Measurements from ENCODE around the gene PLA2G6. TPM values are rescaled to one million over a fixed set of nuclear protein-coding genes. Genes with fewer than 3 reads are reported as not detected.

The PLA2G6 gene
- total and polyA plus RNA-seq, 2 of the 13 experiments (the other 11 are each of a cell fraction or from before 2014, with no cell fraction given) = 4.8 to 11.5 TPM

DNA sequence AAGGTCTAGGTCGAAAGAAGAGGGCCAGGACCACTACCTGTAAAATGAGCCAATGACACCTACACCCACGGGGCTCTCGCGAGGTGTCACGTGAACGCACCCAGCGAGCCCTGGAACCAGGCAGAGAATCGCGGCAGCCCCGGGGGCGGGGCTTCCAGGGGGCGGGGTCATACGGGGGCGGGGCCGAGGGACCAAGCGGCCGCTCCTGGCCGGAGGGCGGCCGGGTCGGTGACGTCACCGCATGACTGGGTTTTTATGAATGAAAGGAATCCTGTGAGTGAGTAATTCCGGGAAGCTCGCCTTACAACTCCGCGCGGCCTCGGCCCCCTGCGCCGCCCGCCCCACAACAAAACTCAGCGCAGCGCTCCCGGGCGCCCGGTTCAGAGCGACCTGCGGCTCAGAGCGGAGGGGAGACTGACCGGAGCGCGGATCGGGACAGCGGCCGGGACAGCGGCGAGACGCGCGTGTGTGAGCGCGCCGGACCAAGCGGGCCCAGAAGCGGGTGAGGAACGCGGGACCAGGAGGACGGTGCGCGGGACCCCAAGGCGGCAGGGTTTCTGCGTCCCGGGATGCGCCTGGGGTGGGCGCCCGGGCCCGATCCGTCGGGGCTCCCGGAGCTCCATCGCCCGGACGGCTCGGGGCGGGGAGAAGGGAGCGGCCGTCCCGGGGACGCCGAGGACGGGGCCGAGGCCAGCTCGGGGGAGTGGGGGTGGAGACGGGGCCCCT lies 20.2 kb upstream of the PLA2G6 start, which contains the start of gene MAFF (continued):
- TF ChIP-seq MLX (CRISPR knock-in tag; IDR thresholded peaks at IDR 0.05) (peak; percentile 44; the same call in 1 of the 2 replicates), FOSL1 (CRISPR knock-in tag; IDR thresholded peaks at IDR 0.05; ENCODE audit: borderline replicate concordance) (peak; percentile 53; the same call in 1 of the 2 replicates), ZNF674 (CRISPR knock-in tag; IDR thresholded peaks at IDR 0.05; ENCODE audit: low read depth) (no peak), SP1 (IDR thresholded peaks at IDR 0.05) (no peak), SP1 (CRISPR knock-in tag; IDR thresholded peaks at IDR 0.05) (peak; percentile 47), ZNF746 (CRISPR knock-in tag; IDR thresholded peaks at IDR 0.05) (no peak; the same call in 1 of the 2 replicates), MBNL3 (CRISPR knock-in tag; conservative IDR thresholded peaks at IDR 0.05) (no peak), ZNF317 (CRISPR knock-in tag; IDR thresholded peaks at IDR 0.05) (no peak), ZNF34 (CRISPR knock-in tag; IDR thresholded peaks at IDR 0.05; ENCODE audit: borderline replicate concordance) (0 out of 2 replicates have a peak, but pooled peaks have one; percentile 19), NFIC (IDR thresholded peaks at IDR 0.05; ENCODE audit: low read length) (no peak), ZNF292 (CRISPR knock-in tag; IDR thresholded peaks at IDR 0.05; ENCODE audit: borderline replicate concordance, low read depth) (no peak), TEAD3 (CRISPR knock-in tag; optimal IDR thresholded peaks at IDR 0.05; ENCODE audit: borderline replicate concordance) (peak; percentile 75), PRPF4 (IDR thresholded peaks at IDR 0.05; ENCODE audit: low read depth, low read length, poor library complexity, severe bottlenecking) (no peak), GATAD1 (CRISPR knock-in tag; IDR thresholded peaks at IDR 0.05) (peak; percentile 52; the same call in 1 of the 2 replicates), SALL1 (CRISPR knock-in tag; IDR thresholded peaks at IDR 0.05) (no peak), JUND (CRISPR knock-in tag; IDR thresholded peaks at IDR 0.05) (peak; percentile 74), HMGA1 (CRISPR knock-in tag; conservative IDR thresholded peaks at IDR 0.05) (no peak), HNF4A (CRISPR knock-in tag; IDR thresholded peaks at IDR 0.05) (no peak), CAMTA2 (CRISPR knock-in tag; IDR thresholded peaks at IDR 0.05; ENCODE audit: borderline replicate concordance) (no peak), PBX3 (CRISPR knock-in tag; IDR thresholded peaks at IDR 0.05; ENCODE audit: borderline replicate concordance) (no peak), ZNF3 (CRISPR knock-in tag; IDR thresholded peaks at IDR 0.05) (no peak), FUBP1 (CRISPR knock-in tag; IDR thresholded peaks at IDR 0.05; ENCODE audit: borderline replicate concordance) (no peak), ZNF660 (CRISPR knock-in tag; IDR thresholded peaks at IDR 0.05; ENCODE audit: borderline replicate concordance, low read depth) (no peak), ZNF230 (CRISPR knock-in tag; IDR thresholded peaks at IDR 0.05) (no peak)
- TF ChIP-seq, protein P1, sequence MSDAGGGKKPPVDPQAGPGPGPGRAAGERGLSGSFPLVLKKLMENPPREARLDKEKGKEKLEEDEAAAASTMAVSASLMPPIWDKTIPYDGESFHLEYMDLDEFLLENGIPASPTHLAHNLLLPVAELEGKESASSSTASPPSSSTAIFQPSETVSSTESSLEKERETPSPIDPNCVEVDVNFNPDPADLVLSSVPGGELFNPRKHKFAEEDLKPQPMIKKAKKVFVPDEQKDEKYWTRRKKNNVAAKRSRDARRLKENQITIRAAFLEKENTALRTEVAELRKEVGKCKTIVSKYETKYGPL (CRISPR knock-in tag; IDR thresholded peaks at IDR 0.05) = no peak
